ENCODE results near the gene COASY.

The COASY gene

DNA sequence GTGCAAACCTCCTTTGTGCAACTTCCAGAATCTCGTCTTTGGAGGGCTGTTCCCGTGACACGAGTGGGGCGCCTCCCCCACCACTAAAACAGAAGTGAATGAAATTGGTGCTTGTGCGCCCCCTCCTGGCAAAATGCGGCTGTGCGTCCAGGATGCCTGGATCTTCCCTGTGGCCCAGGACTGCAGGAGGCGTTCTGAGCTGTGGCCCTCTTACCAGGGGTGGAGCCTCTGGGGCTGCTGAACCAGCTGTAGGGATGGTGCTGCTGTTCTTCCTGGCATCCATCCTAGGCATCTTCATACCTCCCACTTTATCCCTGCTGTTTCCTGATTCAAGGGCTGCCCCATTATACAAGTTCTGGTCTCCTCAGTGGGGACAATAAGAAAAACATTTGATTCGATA is 44.4 kb upstream of the COASY start:
- DNase-seq = peak; percentile 83
- peaks cover 3% of the 10 kb centered on the region for H3K27me3 Mint-ChIP-seq (ENCODE audit: low read depth, poor library complexity)
- TF ChIP-seq, protein P1, sequence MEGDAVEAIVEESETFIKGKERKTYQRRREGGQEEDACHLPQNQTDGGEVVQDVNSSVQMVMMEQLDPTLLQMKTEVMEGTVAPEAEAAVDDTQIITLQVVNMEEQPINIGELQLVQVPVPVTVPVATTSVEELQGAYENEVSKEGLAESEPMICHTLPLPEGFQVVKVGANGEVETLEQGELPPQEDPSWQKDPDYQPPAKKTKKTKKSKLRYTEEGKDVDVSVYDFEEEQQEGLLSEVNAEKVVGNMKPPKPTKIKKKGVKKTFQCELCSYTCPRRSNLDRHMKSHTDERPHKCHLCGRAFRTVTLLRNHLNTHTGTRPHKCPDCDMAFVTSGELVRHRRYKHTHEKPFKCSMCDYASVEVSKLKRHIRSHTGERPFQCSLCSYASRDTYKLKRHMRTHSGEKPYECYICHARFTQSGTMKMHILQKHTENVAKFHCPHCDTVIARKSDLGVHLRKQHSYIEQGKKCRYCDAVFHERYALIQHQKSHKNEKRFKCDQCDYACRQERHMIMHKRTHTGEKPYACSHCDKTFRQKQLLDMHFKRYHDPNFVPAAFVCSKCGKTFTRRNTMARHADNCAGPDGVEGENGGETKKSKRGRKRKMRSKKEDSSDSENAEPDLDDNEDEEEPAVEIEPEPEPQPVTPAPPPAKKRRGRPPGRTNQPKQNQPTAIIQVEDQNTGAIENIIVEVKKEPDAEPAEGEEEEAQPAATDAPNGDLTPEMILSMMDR (IDR thresholded peaks at IDR 0.05) = peak; percentile 83
- no peak overlapping the region for H3K27ac Mint-ChIP-seq
- H3K4me3 Mint-ChIP-seq = no peak overlapping the region
- H3K9me3 Mint-ChIP-seq = no peaks in the 10 kb centered on the region
- peaks cover 19% of the 10 kb centered on the region for H3K36me3 Mint-ChIP-seq (ENCODE audit: low read depth)
- peaks cover 68% of the 10 kb centered on the region for H3K4me1 Mint-ChIP-seq

DNA sequence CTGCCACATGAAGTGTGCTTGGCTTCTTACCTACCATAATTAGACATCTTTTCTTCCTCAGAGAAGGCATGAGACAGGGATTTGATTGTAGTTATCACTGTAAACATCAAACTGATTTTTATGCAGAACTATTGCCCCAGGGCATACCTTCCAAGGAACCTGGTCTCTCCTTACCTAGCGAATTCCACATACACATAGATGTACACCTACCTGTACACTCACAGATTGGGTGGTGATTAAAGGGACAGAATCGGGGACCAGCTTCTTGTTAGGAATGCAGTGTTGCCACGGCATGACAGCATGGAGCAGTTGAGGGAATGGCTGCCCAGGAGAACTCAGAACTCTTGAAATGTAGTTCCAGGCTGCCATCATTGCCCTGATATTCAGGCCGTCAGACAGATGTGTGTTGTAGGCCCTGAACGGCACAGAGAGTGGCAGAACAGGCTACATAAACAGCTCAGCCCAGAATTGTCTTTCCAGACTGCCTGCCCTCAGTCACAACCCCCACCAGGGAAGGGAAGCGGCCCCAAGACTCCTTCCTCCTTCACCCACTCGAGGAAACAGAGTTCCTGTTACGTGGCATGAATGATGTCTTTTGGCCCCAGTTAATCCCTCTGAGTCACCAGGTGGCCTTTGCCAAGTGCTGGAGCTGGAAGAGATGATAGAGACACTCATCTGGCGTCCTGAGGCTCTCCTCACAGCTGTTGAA is 43.7 kb upstream of the COASY start:
- TF ChIP-seq, protein P1 (IDR thresholded peaks at IDR 0.05) = no peak
- H3K4me1 Mint-ChIP-seq = peaks cover 75% of the 10 kb centered on the region
- no peaks in the 10 kb centered on the region for H3K9me3 Mint-ChIP-seq
- H3K27ac Mint-ChIP-seq = peak overlapping the region; percentile 86
- H3K36me3 Mint-ChIP-seq (ENCODE audit: low read depth) = peaks cover 22% of the 10 kb centered on the region
- H3K4me3 Mint-ChIP-seq = peak overlapping the region; percentile 49
- DNase-seq = no peak
- peaks cover 3% of the 10 kb centered on the region for H3K27me3 Mint-ChIP-seq (ENCODE audit: low read depth, poor library complexity)

DNA sequence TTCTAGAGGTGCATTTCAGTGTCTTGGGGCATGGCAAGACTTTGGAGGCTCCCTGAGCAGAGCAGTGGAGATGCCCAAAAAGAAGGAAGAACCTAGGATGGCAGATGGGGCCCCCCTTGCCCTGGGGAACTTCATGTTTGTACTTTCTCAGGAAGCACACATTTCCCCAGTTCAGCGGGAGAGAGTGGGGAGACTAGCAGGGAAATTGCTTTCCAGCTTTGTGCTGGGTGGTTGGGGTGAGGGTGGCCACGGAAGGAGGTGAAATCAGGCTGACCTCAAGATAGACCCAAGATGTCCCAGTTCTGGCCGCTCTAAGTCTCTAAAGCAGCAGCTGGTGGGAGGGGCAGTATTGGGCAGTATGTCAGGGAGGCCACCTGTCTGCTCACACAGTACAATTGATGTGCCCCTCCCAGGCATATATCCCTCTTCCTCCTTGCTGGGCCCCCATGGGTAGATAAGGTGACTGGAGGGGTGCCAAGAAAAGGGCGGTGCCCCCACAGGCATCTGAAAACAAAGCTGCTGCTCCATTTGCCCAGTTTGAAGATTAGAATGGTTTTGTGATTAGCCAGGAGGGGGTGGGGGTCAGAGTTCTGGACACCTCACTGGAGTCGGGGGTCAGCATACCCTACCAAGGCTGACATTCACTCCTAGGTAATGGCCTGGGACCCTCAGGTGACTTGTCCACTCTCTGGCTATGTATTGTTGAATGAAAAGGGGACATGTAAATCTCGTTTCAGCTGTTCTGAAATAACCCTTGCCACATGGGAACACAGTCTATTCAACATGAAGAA is 43.0 kb upstream of the COASY start:
- H3K36me3 Mint-ChIP-seq (ENCODE audit: low read depth) = peaks cover 17% of the 10 kb centered on the region
- H3K9me3 Mint-ChIP-seq = no peaks in the 10 kb centered on the region
- H3K27me3 Mint-ChIP-seq (ENCODE audit: low read depth, poor library complexity) = peaks cover 3% of the 10 kb centered on the region
- H3K4me3 Mint-ChIP-seq = peak overlapping the region; percentile 49
- peak overlapping the region; percentile 99 for H3K27ac Mint-ChIP-seq
- no peak for DNase-seq
- TF ChIP-seq, protein P1 (IDR thresholded peaks at IDR 0.05) = no peak
- H3K4me1 Mint-ChIP-seq = peaks cover 77% of the 10 kb centered on the region

DNA sequence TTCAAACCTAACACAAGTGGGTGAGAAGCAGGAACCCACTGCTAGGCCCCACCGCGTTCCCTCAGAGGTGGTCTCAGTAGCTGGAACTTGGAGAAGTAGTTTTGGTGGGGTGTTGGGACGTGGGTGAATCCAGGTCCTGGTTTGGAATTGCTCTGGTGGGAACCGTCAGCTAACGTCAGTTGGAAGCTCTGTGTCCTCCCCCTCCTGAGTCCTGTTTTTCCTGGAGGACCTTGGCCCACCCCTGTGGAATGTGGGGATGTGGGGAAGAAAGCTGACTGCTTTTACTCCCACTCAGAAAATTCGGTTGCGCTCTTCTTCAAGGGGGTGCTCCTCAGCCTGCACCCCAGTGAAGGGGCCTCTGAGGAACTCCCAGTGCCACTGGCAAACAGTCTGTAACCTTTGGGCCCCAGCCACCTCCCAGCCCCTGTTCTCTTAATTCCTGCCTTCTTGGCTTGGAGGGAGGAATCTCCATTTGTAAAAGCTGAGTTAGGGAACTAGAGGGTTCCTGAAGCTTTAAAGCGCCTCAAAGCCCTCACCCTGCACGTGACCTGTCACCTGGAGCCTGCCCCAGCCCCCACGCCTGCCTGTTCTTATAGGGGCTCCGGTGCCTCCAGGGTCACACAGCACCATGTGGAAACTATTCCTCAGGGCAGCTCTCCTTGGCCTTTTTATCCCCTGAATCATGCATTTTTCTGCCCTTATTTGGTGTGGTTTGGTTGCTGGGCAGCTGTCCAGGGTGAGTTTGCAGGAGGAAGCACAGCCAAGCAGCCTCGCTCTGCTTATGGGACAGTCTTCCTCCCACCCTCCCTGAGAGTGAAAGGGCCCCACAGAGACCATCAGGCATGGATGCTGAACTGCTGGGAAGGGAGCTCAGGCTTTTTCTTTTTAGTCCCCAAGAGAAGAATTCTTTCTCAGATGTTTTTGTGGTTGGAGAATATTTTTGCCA is 42.1 kb upstream of the COASY start:
- H3K4me3 Mint-ChIP-seq = peak overlapping the region; percentile 34

DNA sequence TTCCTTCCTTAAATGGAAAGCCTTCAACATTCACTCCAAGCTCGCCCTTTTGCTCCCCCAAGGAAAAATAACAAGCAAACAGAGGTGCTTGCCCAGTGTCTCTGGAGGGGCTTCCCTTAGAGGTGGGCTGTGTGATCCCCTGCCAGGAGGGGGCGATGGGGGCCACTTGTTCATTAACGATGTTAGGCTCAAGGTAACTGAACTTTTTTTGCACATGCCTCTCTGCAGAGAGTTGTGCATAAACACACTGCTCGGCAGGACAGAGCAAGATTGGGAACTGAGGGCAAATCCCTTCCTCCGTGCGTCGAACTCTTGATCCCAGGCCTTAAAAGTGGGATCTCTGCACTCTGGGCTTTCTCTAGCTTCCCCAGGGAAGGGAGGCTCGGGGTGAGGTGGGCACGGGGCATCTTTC is 41.4 kb upstream of the COASY start:
- H3K27me3 Mint-ChIP-seq (ENCODE audit: low read depth, poor library complexity) = peaks cover 3% of the 10 kb centered on the region
- TF ChIP-seq, protein P1 (IDR thresholded peaks at IDR 0.05) = peak; percentile 38
- H3K9me3 Mint-ChIP-seq = no peaks in the 10 kb centered on the region
- peaks cover 77% of the 10 kb centered on the region for H3K4me1 Mint-ChIP-seq
- DNase-seq = peak; percentile 56
- peak overlapping the region; percentile 99 for H3K27ac Mint-ChIP-seq
- peak overlapping the region; percentile 29 for H3K4me3 Mint-ChIP-seq
- H3K36me3 Mint-ChIP-seq (ENCODE audit: low read depth) = peaks cover 12% of the 10 kb centered on the region

More for the DNA sequence above, 42.1 kb upstream of the COASY start:
- TF ChIP-seq, protein P1 (IDR thresholded peaks at IDR 0.05) = no peak
- Mint-ChIP-seq H3K4me1 (peaks cover 74% of the 10 kb centered on the region), H3K27ac (peak overlapping the region; percentile 99), H3K9me3 (no peaks in the 10 kb centered on the region), H3K27me3 (ENCODE audit: low read depth, poor library complexity) (peaks cover 3% of the 10 kb centered on the region), H3K36me3 (ENCODE audit: low read depth) (peaks cover 14% of the 10 kb centered on the region)
- DNase-seq = peak; percentile 54

All from nephron progenitor cell (in vitro differentiated cells).